ENCODE data around the gene MCU. TPM values are rescaled to one million over a fixed set of nuclear protein-coding genes. Genes with fewer than 3 reads are reported as not detected.

MCU gene
- total and polyA plus RNA-seq, 2 of the 4 experiments (the other 2 are of a cell fraction): 36.2 to 36.7 TPM

DNA sequence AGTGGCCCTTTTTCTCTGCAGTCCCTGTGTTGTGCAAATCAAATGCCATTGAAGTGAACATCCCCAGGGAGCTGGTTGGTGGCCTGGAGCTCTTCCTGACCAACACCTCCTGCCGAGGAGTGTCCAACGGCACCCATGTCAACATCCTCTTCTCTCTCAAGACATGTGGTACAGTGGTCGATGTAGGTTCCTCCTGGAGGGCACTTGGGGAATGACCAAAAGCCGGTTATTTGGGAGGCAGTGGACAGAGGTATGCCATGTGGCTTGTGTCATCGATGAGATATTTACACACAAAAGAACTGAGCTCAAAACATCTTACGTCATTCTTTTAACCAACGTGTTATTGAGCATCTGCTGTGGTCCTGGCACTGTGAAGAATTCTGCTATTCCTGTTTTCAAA is 221.3 kb downstream of the MCU start:
- no peaks in the 10 kb centered on the region for H3K36me3 ChIP-seq (ENCODE audit: control insufficient read depth, insufficient read depth, low read length)
- POLR2A ChIA-PET (ENCODE audit: unreplicated experiment): no interaction called here

More for the DNA sequence above, 221.3 kb downstream of the MCU start:
- dilution Hi-C loops (cut with HindIII; ENCODE audit: low sequenced_read_pairs, unreplicated experiment) (no loop called here), intact Hi-C loops (cut with micrococcal nuclease) (no loop called here), in situ Hi-C loops (cut with MboI; ENCODE audit: low sequenced_read_pairs) (no loop called here)
- Histone ChIP-seq H3K9me3 (ENCODE audit: control insufficient read depth, insufficient read depth, low read length) (no peaks in the 10 kb centered on the region), H3K4ac (ENCODE audit: low read depth, low read length) (no peak overlapping the region), H3K27ac (ENCODE audit: insufficient read depth, low read length) (no peak overlapping the region), H3K4me3 (ENCODE audit: insufficient read depth, low read depth, low read length) (no peak overlapping the region), H2AFZ (replicated peaks; ENCODE audit: low read length, poor library complexity) (no peak overlapping the region), H2AK9ac (replicated peaks; ENCODE audit: low read depth, low read length, poor library complexity) (no peak overlapping the region), H3K79me1 (ENCODE audit: low read depth in 1 of 2, low read length in 2 of 2) (no peaks in the 10 kb centered on the region), H3K4me1 (ENCODE audit: control insufficient read depth, insufficient read depth, low read length) (no peaks in the 10 kb centered on the region), H3K4me2 (ENCODE audit: low read depth, low read length) (no peak overlapping the region), H3K56ac (ENCODE audit: extremely low read depth, insufficient read depth, low read length) (no peak overlapping the region), H4K20me1 (ENCODE audit: insufficient read depth, low read length) (no peaks in the 10 kb centered on the region), H3K23ac (ENCODE audit: low read depth, low read length) (no peak overlapping the region), H3K14ac (replicated peaks; ENCODE audit: low read depth, low read length) (no peak overlapping the region), H2BK120ac (ENCODE audit: low read depth, low read length) (no peak overlapping the region), H2BK20ac (ENCODE audit: low read depth, low read length) (no peak overlapping the region), H4K91ac (ENCODE audit: insufficient read depth, low read depth, low read length) (no peak overlapping the region), H3K9ac (ENCODE audit: low read depth, low read length) (no peak overlapping the region), H3K27me3 (ENCODE audit: control insufficient read depth, insufficient read depth, low read length) (no peaks in the 10 kb centered on the region), H2AK5ac (ENCODE audit: low read depth, low read length) (no peak overlapping the region), H2BK15ac (ENCODE audit: low read depth, low read length) (no peak overlapping the region), H3K9me1 (ENCODE audit: insufficient read depth, low read length) (no peaks in the 10 kb centered on the region), H3K18ac (ENCODE audit: low read depth, low read length) (no peak overlapping the region), H4K5ac (ENCODE audit: low read depth, low read length) (no peak overlapping the region), H4K8ac (ENCODE audit: low read depth in 2 of 2, low read length in 2 of 2) (no peak overlapping the region), H2BK5ac (ENCODE audit: low read depth, low read length, poor library complexity, severe bottlenecking) (no peak overlapping the region)
- BruUV-seq (replicated peaks): no TSS peak
- TF ChIP-seq, protein P1, sequence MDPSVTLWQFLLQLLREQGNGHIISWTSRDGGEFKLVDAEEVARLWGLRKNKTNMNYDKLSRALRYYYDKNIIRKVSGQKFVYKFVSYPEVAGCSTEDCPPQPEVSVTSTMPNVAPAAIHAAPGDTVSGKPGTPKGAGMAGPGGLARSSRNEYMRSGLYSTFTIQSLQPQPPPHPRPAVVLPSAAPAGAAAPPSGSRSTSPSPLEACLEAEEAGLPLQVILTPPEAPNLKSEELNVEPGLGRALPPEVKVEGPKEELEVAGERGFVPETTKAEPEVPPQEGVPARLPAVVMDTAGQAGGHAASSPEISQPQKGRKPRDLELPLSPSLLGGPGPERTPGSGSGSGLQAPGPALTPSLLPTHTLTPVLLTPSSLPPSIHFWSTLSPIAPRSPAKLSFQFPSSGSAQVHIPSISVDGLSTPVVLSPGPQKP (IDR thresholded peaks at IDR 0.05; ENCODE audit: borderline replicate concordance, low read depth, low read length): no peak
- no peak for TF ChIP-seq MXI1 (IDR thresholded peaks at IDR 0.05; ENCODE audit: borderline replicate concordance, low read depth, low read length)
- no peak for TF ChIP-seq BHLHE40 (IDR thresholded peaks at IDR 0.05; ENCODE audit: low read depth, low read length)
- no peak for TF ChIP-seq RFX5 (IDR thresholded peaks at IDR 0.05; ENCODE audit: low read depth, low read length)
- TF ChIP-seq POLR2A (IDR thresholded peaks at IDR 0.05; ENCODE audit: low read depth, low read length): no peak
- no peak for TF ChIP-seq SMC3 (IDR thresholded peaks at IDR 0.05; ENCODE audit: low read depth, low read length)
- TF ChIP-seq, protein P2, sequence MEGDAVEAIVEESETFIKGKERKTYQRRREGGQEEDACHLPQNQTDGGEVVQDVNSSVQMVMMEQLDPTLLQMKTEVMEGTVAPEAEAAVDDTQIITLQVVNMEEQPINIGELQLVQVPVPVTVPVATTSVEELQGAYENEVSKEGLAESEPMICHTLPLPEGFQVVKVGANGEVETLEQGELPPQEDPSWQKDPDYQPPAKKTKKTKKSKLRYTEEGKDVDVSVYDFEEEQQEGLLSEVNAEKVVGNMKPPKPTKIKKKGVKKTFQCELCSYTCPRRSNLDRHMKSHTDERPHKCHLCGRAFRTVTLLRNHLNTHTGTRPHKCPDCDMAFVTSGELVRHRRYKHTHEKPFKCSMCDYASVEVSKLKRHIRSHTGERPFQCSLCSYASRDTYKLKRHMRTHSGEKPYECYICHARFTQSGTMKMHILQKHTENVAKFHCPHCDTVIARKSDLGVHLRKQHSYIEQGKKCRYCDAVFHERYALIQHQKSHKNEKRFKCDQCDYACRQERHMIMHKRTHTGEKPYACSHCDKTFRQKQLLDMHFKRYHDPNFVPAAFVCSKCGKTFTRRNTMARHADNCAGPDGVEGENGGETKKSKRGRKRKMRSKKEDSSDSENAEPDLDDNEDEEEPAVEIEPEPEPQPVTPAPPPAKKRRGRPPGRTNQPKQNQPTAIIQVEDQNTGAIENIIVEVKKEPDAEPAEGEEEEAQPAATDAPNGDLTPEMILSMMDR (conservative IDR thresholded peaks at IDR 0.05; ENCODE audit: low read depth, low read length): no peak
- no peak for TF ChIP-seq RAD21 (IDR thresholded peaks at IDR 0.05; ENCODE audit: low read length)
- CTCF ChIA-PET: no interaction called here
- ATAC-seq (ENCODE audit: low read depth): no peak
- DNase-seq: no peak
- WGBS, 2 experiments (ENCODE audit: extremely low coverage in 2 of 2, insufficient read length in 1 of 2): 20% methylated on average over 1 of the region's 7 CpGs; no CpG with 5 or more reads in 1 of the 2 experiments

All from IMR-90 (cell line).